Stimulated activated CD8-positive, alpha-beta memory T cell treated with anti-CD3 and anti-CD28 coated beads, Interleukin-4, amount 100 ng/mL, for 4 hours (primary cell): ENCODE data around the gene IL17REL.
A peak's percentile ranks its signal among the peaks of the same experiment; 100 is the strongest.

Experiments
- DNase-seq, 2 donors: peaks; one replicate each; pipeline ENCODE4 v3.0.0-alpha.2; 2020; ENCODE audit warnings: low read depth in 2 of 2, low spot score in 1 of 2

Gene IL17REL

GRCh38 chr22:50046481-50047245 is 34.1 kb upstream of the IL17REL start:
- DNase-seq = no peak

GRCh38 chr22:50046019-50046415 is 33.5 kb upstream of the IL17REL start:
- DNase-seq = no peak

DNA sequence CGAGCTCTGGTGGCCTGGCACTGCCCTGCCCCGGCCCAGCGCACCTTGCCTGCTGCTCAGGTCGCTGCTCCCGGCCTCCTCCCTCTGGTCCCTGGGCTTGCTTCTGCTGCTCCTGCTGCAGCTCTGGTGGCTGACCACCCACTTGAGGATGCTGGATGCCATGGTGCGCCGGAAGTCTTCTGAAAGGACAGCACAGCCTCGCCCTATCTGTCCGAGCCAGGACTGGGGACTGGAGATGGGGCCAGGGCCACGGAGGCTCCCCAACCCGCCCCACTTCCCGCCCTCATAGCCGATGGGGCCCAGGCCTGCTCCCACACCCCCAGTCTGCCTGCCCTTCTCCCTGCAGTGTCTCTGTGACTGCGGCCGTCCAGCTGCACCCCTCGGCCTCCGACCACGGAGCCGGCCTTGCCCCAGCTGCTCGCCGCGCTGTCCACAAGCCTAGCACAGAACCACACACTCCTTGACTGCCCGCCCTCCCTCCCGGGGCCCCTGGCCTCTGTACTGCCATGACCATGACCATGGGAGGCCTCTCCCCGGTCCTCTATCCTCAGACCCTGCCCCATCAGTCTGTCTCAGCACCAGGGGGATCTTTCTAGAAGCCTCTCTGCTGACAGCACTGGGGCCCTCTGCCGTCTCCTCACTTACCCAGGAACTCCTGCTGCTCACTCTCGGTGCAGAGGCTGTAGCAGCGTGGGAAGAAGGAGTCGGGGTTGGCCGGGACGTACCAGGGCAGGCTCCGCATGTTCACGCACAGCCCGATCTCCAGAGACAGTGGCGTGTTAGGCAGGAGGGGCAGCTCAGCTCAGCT is 32.9 kb upstream of the IL17REL start:
- DNase-seq = no peak

GRCh38 chr22:50044485-50045118 is 32.0 kb upstream of the IL17REL start:
- DNase-seq = no peak

- no peak for DNase-seq
Measured at GRCh38 chr22:50041361-50042065, 28.9 kb upstream of the IL17REL start.

DNA sequence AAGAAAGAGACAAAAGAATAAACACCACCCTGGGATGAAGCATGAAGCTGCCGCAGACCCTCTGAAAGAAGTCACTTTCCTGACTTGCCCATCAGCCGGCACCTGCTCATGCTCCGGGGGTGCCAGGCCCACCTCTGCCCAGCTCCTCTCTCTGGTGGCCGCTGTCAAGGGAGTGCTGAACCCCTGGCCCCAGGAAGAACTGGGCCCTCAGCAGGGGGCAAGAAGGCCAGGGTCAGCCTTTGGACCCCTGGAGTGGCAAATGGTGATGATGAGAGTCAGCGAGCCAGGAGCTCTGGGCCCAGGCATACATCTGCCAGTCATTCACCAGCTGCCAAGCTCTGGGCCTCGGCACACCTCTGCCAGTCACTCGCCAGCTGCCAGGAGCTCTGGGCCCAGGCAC is 28.2 kb upstream of the IL17REL start:
- no peak for DNase-seq

- DNase-seq = no peak
Measured at GRCh38 chr22:50039669-50040443, 27.3 kb upstream of the IL17REL start.

DNA sequence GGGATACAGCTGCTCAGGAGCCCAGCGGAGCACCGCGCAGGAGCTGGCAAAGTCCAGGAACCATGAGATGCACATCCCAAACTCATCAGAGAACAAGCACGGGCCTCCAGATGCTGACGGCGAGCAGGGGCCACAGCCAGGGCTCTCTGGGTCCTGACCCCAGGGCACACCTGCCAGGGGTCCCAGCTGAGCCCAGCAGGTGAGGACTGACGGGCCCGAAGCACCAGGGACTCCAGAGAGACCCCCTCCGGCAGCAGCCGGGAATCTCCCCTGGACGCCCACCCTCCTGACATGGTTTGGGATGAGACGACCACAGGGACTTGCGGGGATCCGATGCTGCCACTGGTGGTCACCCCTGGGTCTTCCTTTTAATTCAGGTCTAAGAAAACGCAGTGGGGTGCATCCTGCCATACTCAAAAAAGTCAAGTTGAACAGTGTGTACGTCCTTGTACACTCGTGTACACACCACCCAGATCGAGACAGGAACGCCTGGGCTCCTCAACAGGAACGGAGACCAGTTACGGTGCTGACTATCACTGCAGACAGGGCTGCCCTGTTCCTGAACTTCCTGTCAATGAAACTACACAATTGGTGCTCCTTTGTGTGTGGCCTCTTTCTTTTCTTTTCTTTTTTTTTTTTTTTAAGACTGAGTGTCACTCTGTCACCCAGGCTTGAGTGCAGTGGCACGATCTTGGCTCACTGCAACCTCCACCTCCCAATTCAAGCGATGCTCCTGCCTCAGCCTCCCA is 23.6 kb upstream of the IL17REL start:
- DNase-seq = no peak

DNA sequence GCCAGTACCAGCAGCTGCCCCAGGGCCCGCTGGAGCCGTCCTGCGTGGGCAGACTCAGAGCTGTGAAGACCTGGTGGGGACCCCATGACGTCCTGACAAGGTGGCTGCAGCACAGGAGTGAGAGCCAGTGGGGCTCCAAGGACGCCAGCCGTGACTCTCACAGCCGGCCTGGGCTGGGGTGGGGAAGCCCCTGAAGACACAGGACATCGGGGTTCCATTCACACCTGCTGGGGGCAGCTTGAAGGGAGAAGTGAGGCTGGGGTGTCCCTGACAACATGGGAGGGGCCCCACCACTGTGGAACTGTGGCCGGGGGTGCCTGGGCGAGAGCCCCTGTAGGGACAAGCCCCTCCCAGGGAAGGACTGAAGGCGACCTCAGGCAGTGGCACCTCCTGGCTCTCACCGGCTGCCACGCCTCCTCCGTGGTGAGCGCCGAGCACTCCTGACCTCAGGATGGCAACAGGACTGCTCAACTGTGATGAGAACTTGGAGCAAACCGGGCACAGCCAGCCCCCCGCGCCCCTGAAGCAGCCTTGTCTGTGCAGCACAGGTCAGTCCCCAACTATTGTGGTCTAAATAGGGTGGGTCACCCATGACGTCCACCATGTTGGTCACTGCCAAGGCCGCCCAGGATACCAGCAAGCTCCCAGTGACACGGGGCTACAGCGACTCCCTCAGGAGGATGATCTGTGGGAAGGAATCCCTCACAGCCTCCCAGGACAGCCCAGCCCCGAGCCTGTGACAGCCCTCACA is 22.7 kb upstream of the IL17REL start:
- DNase-seq = no peak

DNA sequence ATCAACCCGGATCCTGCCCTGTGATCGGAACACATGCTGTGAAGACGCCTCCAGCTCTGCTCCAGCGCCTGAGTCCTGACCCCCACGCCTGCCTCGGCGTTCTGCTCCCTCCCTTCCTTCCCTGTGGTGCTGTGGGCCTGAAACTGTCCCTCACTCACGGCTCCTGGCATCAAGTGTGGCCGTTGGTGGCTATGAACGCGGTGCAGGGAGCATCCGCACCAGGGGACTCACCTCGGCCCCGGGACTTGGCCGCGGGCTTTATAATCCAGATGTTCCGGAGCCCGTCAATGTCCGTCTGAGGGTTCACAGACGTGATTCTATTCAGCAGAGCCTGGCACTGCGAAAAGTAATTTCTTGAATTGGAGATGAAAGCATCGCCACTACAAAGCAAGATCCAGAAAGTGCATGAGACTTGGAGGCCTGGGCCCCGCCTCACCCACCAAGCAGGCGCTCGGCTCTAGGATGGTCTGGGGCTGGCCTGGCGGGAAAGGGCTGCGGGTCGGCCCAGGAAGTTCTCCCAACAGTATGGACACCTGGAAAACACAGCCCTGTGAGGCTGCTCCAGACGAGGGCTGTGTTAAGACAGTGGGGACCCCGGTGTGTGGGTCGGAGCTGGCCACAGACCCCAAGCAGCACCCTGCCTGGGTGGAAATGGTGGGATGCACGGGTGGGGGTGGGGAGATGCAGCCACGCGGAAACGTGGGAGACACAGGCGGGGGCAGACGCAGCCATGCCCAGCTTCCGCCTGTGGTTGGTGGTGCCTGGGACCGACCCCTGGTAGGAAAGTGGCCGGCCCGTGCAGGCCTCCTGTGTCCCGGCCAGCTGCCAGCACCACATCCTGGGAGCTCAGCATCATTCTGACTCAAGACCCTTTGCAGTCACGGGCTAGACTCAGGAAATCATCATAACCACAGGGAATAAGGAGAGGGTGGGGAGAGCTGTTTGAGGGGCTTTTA is 21.8 kb upstream of the IL17REL start:
- no peak for DNase-seq

- no peak for DNase-seq
Measured at GRCh38 chr22:50032941-50033601, 20.5 kb upstream of the IL17REL start.

DNA sequence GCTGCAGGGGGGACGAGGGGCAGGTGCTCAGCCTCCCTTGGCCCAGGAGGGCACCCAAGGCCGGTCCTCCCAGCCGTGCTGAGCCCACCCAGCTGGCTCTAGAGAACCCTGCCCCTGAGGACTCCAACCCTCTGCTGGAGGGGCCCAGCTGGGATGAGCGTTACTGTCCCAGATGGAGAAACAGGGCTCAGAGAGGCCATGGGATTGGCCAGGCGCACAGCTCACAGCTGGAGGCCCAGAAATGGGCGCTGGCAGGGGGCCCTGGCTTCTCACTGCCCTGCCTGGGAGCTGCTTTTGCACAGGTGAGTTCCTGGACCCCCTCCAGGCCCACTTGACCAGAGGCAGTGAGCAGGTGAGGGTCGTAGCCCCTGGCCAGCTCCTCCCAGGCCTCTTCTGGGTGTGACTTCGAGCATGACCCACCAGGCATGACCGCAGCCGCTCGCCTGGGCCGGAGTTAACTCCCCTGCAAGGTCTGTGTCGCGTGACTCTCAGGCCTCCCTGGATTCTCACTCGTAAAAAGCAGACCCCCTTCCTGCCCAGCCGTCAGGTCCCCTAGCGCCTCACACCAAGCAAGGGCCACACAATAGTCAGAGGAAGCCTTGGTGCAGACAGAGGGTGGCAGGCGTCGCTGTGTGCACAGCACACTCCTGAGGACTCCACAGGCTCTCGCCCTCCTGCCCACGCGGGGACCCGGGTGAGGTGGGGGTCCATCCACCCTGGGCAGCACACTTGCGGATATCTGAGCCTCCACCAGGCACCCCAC is 19.7 kb upstream of the IL17REL start:
- no peak for DNase-seq

- DNase-seq = no peak
Measured at GRCh38 chr22:50031189-50032091, 18.9 kb upstream of the IL17REL start.

- peak; percentile 61 to 62 for DNase-seq
Measured at GRCh38 chr22:50030297-50031188, 18.0 kb upstream of the IL17REL start.
